ENCODE measurements around the gene TAS2R30.

TAS2R30 gene, protein sequence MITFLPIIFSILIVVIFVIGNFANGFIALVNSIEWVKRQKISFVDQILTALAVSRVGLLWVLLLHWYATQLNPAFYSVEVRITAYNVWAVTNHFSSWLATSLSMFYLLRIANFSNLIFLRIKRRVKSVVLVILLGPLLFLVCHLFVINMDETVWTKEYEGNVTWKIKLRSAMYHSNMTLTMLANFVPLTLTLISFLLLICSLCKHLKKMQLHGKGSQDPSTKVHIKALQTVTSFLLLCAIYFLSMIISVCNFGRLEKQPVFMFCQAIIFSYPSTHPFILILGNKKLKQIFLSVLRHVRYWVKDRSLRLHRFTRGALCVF

DNA sequence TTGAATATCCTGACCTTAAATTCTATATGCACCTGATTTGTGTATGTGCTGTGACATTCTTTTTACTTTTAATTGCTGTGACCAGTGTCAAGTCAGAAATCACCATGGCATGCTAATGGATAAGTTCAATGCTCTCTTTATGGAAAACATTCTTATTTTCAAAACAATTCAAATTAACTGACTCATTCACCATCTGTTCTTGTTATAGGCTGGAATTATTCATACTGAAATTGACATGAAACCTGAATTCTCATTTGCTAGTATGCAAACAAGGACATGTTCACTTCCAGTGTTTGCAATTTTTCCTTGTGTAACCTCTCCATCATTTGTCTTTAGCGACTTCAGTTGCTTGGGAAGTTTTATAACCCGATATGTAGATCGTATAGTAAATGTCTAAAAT, at the start of gene TAS2R30:
TAS2R30 (minus strand) TSS at position 340 of the 400 bp plus-strand sequence. CDS start 400 bp downstream, outside the sequence.
- no peak within 1 kb of the TSS for H3K27ac ChIP-seq
- TF ChIP-seq, protein P1, sequence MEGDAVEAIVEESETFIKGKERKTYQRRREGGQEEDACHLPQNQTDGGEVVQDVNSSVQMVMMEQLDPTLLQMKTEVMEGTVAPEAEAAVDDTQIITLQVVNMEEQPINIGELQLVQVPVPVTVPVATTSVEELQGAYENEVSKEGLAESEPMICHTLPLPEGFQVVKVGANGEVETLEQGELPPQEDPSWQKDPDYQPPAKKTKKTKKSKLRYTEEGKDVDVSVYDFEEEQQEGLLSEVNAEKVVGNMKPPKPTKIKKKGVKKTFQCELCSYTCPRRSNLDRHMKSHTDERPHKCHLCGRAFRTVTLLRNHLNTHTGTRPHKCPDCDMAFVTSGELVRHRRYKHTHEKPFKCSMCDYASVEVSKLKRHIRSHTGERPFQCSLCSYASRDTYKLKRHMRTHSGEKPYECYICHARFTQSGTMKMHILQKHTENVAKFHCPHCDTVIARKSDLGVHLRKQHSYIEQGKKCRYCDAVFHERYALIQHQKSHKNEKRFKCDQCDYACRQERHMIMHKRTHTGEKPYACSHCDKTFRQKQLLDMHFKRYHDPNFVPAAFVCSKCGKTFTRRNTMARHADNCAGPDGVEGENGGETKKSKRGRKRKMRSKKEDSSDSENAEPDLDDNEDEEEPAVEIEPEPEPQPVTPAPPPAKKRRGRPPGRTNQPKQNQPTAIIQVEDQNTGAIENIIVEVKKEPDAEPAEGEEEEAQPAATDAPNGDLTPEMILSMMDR (conservative IDR thresholded peaks at IDR 0.05): no peak

DNA sequence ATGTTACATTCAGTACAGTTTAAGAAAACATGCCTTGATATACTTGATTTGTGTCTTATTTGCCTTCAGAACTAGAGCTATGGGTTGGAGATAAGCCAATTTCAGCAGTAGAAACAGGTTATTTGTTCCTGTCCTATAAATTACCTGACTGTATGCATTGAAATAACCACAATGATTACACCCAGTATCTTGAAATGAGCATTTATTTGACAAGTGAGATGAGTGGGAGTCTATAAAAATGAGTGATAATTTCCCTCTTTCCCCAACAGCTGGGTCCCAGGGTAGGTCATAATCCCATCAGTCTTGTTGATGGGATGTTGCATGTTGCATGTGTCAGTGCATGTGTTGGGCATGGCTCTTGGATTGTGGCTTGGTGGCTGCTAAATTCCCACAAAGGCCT, 48.6 kb upstream of the TAS2R30 start:
- H3K27ac ChIP-seq: peak overlapping the region; percentile 42
- TF ChIP-seq, protein P1 (conservative IDR thresholded peaks at IDR 0.05): no peak

DNA sequence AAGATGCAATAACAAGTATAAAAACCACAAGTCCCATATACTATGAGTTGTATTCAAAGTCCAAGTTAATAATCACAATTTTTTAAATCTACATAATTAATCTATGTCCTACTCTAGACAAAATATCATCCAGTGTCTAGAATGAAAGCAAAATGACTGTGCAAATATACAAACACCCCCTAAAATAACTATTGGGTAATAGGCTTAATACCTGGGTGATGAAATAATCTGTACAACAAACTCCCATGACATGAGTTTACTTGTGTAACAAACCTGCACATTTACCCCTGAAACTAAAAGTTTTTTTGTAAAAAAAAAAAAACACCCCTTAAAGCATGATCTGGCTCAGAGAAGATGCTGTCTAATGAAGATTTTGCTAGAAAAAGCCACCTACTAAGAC, 48.1 kb upstream of the TAS2R30 start:
- TF ChIP-seq, protein P1 (conservative IDR thresholded peaks at IDR 0.05): no peak
- H3K27ac ChIP-seq: peak overlapping the region; percentile 42

DNA sequence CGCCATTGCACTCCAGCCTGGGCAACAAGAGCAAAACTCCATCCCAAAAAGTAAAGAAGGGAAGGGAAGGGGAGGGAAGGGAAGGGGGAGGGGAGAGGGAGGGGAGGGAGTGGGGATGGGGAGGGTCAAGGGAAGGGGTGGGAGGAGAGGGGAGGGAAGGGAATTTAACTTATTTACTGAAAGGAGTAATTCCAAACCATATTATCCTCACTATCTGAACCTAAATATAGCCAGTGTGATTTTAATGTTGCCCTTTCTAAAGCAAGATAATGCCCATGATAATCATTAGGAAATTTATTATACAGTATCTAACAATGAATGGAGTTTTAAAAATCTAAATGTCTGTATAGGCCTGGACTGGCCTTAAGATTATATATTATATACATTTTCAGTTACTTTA, 43.8 kb upstream of the TAS2R30 start:
- no peak overlapping the region for H3K27ac ChIP-seq
- TF ChIP-seq, protein P1 (conservative IDR thresholded peaks at IDR 0.05): no peak

DNA sequence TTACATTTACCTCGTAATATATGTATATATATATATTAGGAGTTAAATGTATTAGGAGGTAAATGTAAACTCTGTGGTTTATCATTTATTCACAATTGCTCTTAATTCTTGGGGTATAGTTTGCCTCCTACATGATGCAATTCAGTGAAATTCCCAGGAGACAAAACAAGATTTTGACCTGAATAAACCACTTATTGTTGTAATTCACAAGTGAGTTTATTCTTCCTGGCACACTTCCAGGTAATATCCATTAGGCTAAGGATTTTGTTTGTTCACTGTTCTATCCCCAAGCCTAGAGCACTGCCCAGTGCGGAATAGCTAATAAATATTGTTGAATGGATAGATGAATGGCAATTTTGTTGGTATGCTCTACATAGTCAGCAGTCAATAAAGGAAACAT, 39.6 kb upstream of the TAS2R30 start:
- TF ChIP-seq, protein P1 (conservative IDR thresholded peaks at IDR 0.05): no peak
- no peak overlapping the region for H3K27ac ChIP-seq

DNA sequence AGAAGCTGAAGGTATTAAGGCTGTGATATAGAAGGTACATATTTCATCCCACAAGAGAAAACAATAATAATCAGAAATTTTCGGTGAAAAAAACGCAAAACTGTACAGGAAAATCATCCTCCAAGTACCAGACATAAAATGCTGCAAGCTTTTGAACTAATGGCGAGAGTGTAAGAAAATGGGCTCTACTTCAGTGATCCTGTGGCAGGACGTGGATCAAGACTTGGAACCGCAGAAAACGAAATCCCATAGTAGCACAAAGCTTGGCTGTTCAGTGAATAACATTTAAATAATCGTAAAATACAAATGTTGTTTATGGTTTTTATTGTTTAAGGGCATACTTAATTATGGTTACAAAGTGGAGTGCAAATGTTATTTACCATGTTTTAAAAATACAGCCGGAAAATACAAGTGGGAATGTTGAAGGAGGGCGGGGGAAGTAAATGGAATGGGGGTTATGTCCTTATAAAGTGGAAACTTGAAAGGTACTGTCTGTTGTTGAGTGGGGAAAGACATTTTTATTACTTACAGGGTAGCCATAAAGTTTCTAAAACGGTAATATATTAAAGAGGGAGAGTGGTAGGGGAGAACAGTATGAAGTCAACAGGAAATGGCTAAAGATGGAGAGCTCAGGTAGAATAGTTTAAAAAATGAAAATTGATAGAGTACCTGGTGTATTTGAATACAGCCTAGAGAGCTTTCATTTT, 37.7 kb upstream of the TAS2R30 start:
- H3K27ac ChIP-seq: peak overlapping the region; percentile 97
- TF ChIP-seq, protein P1 (conservative IDR thresholded peaks at IDR 0.05): no peak

DNA sequence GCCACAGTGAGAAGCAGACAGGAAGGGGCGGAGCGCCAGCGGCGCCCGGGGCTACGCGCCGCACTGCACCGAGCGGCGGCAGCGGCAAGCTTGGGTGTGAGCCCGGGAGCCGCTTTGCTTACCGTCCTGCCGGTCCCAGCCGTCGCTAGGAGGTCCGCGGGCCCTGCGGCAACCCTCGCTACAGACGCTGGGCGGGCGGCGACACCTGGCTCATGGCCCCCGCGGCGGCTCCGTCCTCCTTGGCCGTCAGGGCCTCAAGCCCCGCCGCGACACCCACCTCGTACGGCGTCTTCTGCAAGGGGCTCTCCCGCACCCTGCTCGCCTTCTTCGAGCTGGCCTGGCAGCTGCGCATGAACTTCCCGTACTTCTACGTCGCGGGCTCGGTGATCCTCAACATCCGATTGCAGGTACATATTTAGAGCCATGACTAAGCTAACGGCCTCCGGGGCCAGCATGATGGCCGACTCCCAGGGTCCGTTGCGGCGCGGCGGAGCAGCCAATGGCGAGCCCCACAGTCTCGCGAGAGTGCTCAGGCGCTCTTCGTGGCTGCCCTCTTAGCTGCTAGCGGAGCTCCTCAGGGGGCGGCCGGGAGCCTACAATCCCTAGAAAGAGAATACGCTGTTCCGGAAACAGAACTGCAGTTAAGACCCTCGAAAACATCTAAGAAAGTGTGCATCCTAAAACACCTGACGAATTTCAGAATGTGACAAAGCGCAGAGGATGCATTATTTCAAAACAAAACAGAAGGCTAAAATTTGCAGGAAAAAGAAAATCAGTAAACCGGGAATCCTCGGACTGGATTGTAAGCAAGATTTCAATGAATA, 36.9 kb upstream of the TAS2R30 start, which contains the start of gene SMIM10L1:
SMIM10L1 (plus strand) TSS at position 50 of the 824 bp plus-strand sequence; CDS start at position 213, 163 bp downstream.
- TF ChIP-seq, protein P1 (conservative IDR thresholded peaks at IDR 0.05): no peak
- H3K27ac ChIP-seq: peak within 1 kb of the TSS; percentile 97

Measured in VCaP (cell line).